Muscle of leg (tissue), 11 donors: ENCODE measurements around the gene MIGA2. TPM values are rescaled to one million over a fixed set of nuclear protein-coding genes. Genes with fewer than 3 reads are reported as not detected.

ENCODE experiments used
- DNase-seq: peaks from one replicate; pipeline ENCODE4 v3.0.0; 2013
- H3K27ac ChIP-seq: one replicate; pipeline ENCODE4 v1.5.1; 2013; ENCODE audit warnings: mild to moderate bottlenecking, low read length, control low read depth
- H3K27me3 ChIP-seq: one replicate; pipeline ENCODE4 v1.6.1; 2013; ENCODE audit warnings: low read length; ENCODE audit not compliant: control insufficient read depth, insufficient read depth
- H3K36me3 ChIP-seq: one replicate; pipeline ENCODE4 v1.6.1; 2013; ENCODE audit warnings: low read length; ENCODE audit not compliant: control insufficient read depth, insufficient read depth
- H3K4me1 ChIP-seq: one replicate; pipeline ENCODE4 v1.6.1; 2013; ENCODE audit warnings: low read length; ENCODE audit not compliant: control insufficient read depth, insufficient read depth
- H3K4me3 ChIP-seq: one replicate; pipeline ENCODE4 v1.5.1; 2013; ENCODE audit warnings: low read length, control low read depth
- H3K9me3 ChIP-seq: replicated peaks from 2 replicates; pipeline ENCODE4 v1.6.1; 2013; ENCODE audit warnings: low read depth, low read length; ENCODE audit not compliant: control insufficient read depth
- WGBS: methylation state at CpG from one replicate; pipeline ENCODE4 v1.1.5; 2013; ENCODE audit warnings: missing lambda C conversion rate; ENCODE audit not compliant: insufficient coverage; 5-methylcytosine and 5-hydroxymethylcytosine counted together
- polyA plus RNA-seq, 8 donors: library from polyadenylated mRNA; unstranded; fragments of 120-200 nt; gene quantifications; one replicate each; pipeline versions ENCODE4 v1.2.1 to v1.2.3, GENCODE V29; 2013; ENCODE audit warnings: inconsistent platforms in 1 of 8, low replicate concordance in 1 of 8; ENCODE audit not compliant: insufficient read length in 8 of 8, insufficient read depth in 1 of 8
- total RNA-seq: library from RNA; stranded (reverse); fragments of 120-200 nt; gene quantifications from one replicate; pipeline ENCODE4 v1.2.4, GENCODE V29; 2013

Gene MIGA2
- total and polyA plus RNA-seq, 9 donors, result 12.4 to 18.2 (median 14.7) TPM

- Histone ChIP-seq H3K4me3 (no peak overlapping the region), H3K4me1 (peaks cover 36% of the 10 kb centered on the region), H3K9me3 (no peaks in the 10 kb centered on the region), H3K27me3 (no peaks in the 10 kb centered on the region), H3K27ac (peak overlapping the region; percentile 69), H3K36me3 (peaks cover 85% of the 10 kb centered on the region)
- DNase-seq, result no peak
- WGBS, result 89% methylated on average over 18 of the region's 19 CpGs
These were observed 25.3 kb upstream of the MIGA2 start for GRCh38 chr9:129011170-129011569.

DNA sequence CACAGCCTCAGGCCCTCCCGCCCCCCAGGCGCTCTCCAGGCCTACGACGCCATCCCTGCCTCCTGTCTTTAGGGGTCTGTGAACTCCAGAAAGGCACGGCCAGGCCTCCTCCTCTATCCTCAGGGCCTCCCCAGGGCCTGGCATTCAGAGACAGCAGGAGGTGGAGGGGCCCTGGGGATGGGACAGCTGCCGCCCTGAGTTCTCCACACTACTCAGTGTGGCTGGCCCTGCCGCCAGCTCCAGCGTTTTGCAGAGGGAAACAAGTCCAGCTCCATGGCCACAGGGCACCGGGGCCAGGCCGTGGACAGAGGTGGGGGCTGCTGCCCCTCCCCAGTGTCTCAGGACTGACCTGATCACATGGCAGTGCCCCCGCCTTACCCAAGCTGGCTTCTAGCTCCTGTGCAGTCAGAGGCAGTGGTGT lies 24.7 kb upstream of the MIGA2 start:
- H3K27me3 ChIP-seq, result no peaks in the 10 kb centered on the region
- no peaks in the 10 kb centered on the region for H3K9me3 ChIP-seq
- H3K27ac ChIP-seq, result peak overlapping the region; percentile 69
- H3K36me3 ChIP-seq, result peaks cover 79% of the 10 kb centered on the region
- H3K4me1 ChIP-seq, result peaks cover 31% of the 10 kb centered on the region
- WGBS, result 57% methylated on average over 7 of the region's 11 CpGs
- H3K4me3 ChIP-seq, result no peak overlapping the region
- no peak for DNase-seq

- Histone ChIP-seq H3K9me3 (no peaks in the 10 kb centered on the region), H3K27me3 (no peaks in the 10 kb centered on the region), H3K4me3 (no peak overlapping the region), H3K4me1 (peaks cover 26% of the 10 kb centered on the region), H3K36me3 (peaks cover 75% of the 10 kb centered on the region), H3K27ac (peak overlapping the region; percentile 69)
- 54% methylated on average over 4 of the region's 7 CpGs for WGBS
- DNase-seq, result peak; percentile 3
These were observed 24.1 kb upstream of the MIGA2 start for GRCh38 chr9:129012343-129012742.

- Histone ChIP-seq H3K36me3 (peaks cover 69% of the 10 kb centered on the region), H3K4me3 (no peak overlapping the region), H3K4me1 (peaks cover 22% of the 10 kb centered on the region), H3K9me3 (no peaks in the 10 kb centered on the region), H3K27me3 (no peaks in the 10 kb centered on the region), H3K27ac (no peak overlapping the region)
- no peak for DNase-seq
- 88% methylated on average over 11 of the region's 16 CpGs for WGBS
These were observed 23.5 kb upstream of the MIGA2 start for GRCh38 chr9:129012893-129013448.

DNA sequence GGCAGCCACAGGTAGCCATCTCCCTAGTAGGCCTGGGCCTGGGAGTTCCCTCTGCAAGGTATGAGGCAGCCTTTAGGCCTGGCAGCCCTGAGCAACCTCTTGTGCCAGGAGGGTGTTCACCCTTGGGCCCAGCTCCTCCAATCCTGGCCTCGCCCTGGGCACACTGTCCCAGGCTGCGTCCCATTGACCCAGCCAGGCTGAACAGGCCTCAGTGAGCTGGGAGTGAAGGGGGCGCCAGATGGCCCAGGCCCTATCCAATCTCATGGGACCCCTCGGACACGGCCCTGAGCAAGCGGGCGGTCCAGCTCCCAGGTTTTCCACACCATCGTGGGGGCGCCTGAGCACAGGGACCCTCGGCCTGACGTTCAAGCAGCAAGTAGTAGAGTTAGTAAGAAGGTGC lies 22.8 kb upstream of the MIGA2 start:
- Histone ChIP-seq H3K4me1 (peaks cover 22% of the 10 kb centered on the region), H3K4me3 (no peak overlapping the region), H3K27me3 (no peaks in the 10 kb centered on the region), H3K36me3 (peaks cover 63% of the 10 kb centered on the region), H3K27ac (no peak overlapping the region), H3K9me3 (no peaks in the 10 kb centered on the region)
- no peak for DNase-seq
- WGBS, result 85% methylated on average over 11 of the region's 11 CpGs

GRCh38 chr9:129014124-129014523 lies 22.3 kb upstream of the MIGA2 start:
- no peak for DNase-seq
- WGBS, result 97% methylated on average over 7 of the region's 11 CpGs

GRCh38 chr9:129014608-129015007 lies 21.8 kb upstream of the MIGA2 start:
- H3K27me3 ChIP-seq, result no peaks in the 10 kb centered on the region
- WGBS, result 89% methylated on average over 7 of the region's 8 CpGs

More at GRCh38 chr9:129014124-129014523, 22.3 kb upstream of the MIGA2 start:
- no peaks in the 10 kb centered on the region for H3K27me3 ChIP-seq
- peaks cover 22% of the 10 kb centered on the region for H3K4me1 ChIP-seq
- no peak overlapping the region for H3K4me3 ChIP-seq
- H3K9me3 ChIP-seq, result no peaks in the 10 kb centered on the region
- peaks cover 62% of the 10 kb centered on the region for H3K36me3 ChIP-seq
- H3K27ac ChIP-seq, result no peak overlapping the region

GRCh38 chr9:129021091-129021490 lies 15.3 kb upstream of the MIGA2 start:
- H3K4me3 ChIP-seq, result no peak overlapping the region
- no peak for DNase-seq
- H3K27me3 ChIP-seq, result no peaks in the 10 kb centered on the region
- peaks cover 15% of the 10 kb centered on the region for H3K36me3 ChIP-seq
- H3K9me3 ChIP-seq, result no peaks in the 10 kb centered on the region
- H3K27ac ChIP-seq, result no peak overlapping the region
- WGBS, result 68% methylated on average over 7 of the region's 8 CpGs
- peaks cover 29% of the 10 kb centered on the region for H3K4me1 ChIP-seq

More at GRCh38 chr9:129014608-129015007, 21.8 kb upstream of the MIGA2 start:
- H3K4me3 ChIP-seq, result no peak overlapping the region
- H3K9me3 ChIP-seq, result no peaks in the 10 kb centered on the region
- H3K27ac ChIP-seq, result no peak overlapping the region
- H3K4me1 ChIP-seq, result peaks cover 22% of the 10 kb centered on the region
- H3K36me3 ChIP-seq, result peaks cover 61% of the 10 kb centered on the region
- DNase-seq, result no peak

- H3K4me1 ChIP-seq, result peaks cover 39% of the 10 kb centered on the region
- H3K9me3 ChIP-seq, result no peaks in the 10 kb centered on the region
- H3K36me3 ChIP-seq, result peaks cover 15% of the 10 kb centered on the region
- 69% methylated on average over 8 of the region's 9 CpGs for WGBS
- DNase-seq, result peak; percentile 5
- no peak overlapping the region for H3K4me3 ChIP-seq
- H3K27me3 ChIP-seq, result no peaks in the 10 kb centered on the region
- no peak overlapping the region for H3K27ac ChIP-seq
These were observed 14.4 kb upstream of the MIGA2 start for GRCh38 chr9:129022037-129022436.

DNA sequence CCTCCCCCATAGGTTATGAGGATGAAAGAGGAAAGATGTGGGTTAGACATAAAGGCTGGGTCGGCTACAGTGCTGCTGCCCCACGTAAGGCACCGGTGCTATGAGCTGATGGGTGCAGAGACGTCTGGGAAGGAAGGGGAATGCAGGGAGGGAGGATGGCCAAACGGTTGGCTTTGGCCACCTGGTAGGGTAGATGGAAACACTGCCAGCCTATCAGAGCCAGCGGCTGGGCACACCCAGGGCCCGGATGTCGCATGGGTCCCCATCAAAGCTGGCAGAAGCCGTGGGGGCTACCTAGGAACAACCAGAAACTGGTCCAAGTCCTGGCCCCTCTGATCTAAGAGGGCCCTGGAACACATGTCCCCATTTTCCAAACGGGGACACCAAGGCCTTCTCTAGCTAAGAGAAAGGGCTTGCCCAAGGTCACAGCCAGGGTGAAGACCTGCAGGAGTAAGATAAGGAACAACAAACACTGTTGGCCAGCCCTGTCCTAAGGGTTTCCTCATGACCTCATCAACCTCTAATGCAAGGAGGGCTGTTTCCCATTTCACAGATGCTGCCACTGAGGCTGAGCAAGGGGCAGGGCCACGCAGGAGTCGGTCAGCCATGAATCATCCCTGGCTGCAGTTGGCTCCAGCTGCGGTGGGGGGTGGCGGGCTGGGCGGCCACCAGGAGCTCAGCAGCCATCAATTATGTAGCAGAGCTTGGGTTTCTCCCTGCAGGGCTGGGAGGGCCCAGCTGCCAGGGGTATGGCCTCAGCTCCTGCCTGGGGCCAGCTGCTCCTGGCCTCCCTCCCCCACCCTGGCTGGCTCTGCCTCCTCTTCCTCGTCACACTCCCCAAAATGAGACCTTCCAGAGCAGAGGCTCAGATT lies 13.2 kb upstream of the MIGA2 start:
- Histone ChIP-seq H3K27ac (peak overlapping the region; percentile 92), H3K9me3 (no peaks in the 10 kb centered on the region), H3K4me3 (no peak overlapping the region), H3K27me3 (no peaks in the 10 kb centered on the region), H3K4me1 (peaks cover 46% of the 10 kb centered on the region), H3K36me3 (peaks cover 15% of the 10 kb centered on the region)
- WGBS, result 55% methylated on average over 15 of the region's 16 CpGs
- DNase-seq, result peak; percentile 86
